Measurements from ENCODE around the gene UFSP1.

DNA sequence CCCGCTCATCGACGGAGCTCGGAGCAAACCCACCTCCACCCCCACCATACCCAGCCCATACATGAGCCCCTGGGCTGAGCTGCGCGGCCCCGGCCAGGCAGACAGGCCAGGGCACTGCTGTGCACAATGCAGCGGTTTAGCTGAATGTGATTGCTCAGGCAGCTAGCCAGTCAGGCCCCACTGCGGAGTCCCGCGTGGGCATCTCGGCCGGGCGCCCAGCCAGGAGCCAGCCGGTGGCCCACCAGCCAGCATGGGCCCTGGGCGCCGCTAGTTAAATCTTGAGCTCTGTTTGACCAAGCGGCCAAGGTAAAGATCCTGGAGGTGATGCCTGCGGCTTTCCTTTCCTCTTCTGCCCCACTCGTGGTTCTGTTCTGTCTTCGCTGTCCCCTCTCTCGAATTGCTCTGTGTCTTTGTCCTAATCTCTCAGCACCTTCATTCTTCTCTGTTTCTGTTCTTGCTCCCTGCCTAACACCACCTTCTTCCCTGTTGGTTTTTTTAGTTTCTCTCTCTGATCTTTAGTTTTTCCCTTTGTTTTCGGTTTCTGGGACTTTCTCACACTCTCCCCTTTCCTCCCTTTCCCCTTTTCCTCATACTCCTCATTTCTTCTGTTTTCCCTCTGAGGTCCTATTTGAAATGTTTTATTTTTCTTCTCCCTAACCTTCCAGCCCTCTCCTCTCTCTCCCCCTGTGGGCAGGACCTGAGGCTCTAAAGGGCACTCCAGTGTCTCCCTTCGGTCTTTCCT, 6.6 kb downstream of the UFSP1 start:
- no peak for TF ChIP-seq EZH2 (IDR thresholded peaks at IDR 0.05; ENCODE audit: borderline replicate concordance, low read length)
- TF ChIP-seq, protein P1, sequence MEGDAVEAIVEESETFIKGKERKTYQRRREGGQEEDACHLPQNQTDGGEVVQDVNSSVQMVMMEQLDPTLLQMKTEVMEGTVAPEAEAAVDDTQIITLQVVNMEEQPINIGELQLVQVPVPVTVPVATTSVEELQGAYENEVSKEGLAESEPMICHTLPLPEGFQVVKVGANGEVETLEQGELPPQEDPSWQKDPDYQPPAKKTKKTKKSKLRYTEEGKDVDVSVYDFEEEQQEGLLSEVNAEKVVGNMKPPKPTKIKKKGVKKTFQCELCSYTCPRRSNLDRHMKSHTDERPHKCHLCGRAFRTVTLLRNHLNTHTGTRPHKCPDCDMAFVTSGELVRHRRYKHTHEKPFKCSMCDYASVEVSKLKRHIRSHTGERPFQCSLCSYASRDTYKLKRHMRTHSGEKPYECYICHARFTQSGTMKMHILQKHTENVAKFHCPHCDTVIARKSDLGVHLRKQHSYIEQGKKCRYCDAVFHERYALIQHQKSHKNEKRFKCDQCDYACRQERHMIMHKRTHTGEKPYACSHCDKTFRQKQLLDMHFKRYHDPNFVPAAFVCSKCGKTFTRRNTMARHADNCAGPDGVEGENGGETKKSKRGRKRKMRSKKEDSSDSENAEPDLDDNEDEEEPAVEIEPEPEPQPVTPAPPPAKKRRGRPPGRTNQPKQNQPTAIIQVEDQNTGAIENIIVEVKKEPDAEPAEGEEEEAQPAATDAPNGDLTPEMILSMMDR (IDR thresholded peaks at IDR 0.05; ENCODE audit: low read length), result no peak

All from OCI-LY1 (cell line).